Brain pericyte (primary cell): ENCODE measurements around the gene UNC119.

Experiments used
- DNase-seq: peaks from one replicate; pipeline ENCODE4 v3.0.0-alpha.2; 2012; ENCODE audit warnings: low read depth, low spot score

Gene UNC119

GRCh38 chr17:28544402-28545140 lies 7.9 kb downstream of the UNC119 start:
- DNase-seq: no peak

GRCh38 chr17:28541439-28541838 lies 11.0 kb downstream of the UNC119 start:
- DNase-seq: no peak

DNA sequence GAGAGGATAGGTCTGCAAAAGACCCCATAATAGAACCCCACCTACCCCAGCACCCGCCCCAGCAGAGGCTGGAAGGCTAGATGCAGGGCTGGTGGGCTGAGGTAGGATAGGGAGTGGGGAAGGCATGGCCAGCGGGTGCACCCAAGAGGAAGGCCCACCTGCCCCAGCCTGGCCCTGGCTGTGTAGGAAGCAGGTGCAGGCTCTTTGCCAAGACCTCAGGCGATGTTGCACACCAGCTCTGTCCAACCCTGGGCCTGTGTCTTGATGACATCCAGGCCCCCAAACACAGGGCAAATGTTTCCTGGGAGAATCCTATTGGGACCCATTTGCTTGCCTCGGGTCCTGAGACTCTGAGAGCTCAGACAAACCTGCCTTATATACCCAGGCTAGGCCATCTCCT lies 12.2 kb downstream of the UNC119 start:
- DNase-seq: no peak

- no peak for DNase-seq
Measured at GRCh38 chr17:28538296-28538895, 14.0 kb downstream of the UNC119 start.

DNA sequence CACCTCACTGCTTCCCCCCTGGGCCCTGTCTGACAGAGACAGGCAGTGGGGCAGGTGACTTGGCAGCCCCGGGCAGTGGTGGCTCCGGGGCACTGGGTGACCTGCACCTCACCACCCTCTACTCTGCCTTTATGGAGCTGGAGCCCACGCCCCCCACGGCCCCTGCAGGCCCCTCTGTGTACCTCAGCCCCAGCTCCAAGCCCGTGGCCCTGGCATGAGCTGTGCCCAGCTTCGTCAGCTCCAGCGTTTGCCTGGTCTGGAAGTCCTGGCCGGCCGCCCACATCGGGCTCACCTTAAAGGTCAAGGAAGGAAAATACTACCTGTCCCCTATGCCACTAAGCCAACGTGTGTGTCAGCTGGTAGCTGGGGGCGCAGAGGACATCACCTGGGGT lies 15.2 kb downstream of the UNC119 start:
- DNase-seq: no peak

GRCh38 chr17:28536532-28537218 lies 15.7 kb downstream of the UNC119 start:
- DNase-seq: no peak

- no peak for DNase-seq
Measured at GRCh38 chr17:28534740-28535375, 17.6 kb downstream of the UNC119 start.

DNA sequence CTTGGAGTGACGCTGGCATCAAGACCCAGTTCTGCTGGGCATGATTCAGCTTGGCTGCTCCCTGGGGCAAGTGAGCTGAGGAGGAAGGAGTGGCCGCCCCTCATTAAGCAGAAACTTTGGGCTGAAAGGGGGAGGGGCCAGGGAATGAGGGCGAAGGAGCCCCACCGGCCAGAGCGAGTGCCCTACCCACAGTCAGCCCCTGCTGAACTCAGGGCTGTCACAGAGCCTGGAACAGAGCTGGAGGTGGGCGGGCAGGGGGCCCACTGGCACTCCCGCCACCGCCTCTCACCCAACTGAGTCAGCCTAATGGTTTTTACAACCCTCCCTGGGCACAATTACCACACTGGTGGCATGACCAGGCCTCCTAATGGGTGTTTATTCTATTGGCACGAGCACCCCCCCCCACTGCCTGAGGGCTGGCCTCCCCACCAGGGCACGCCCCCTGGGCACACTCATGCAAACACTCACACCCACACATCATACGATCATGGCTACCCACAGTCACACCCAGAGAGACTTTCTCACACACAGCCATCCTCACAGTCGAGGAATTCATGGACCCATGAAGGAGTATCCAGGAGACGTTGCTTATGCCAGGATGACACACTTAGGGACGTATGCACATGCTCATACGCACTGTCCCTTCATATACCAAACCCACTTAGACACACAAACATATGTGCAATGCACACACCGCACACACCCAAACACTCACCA lies 19.2 kb downstream of the UNC119 start:
- no peak for DNase-seq

DNA sequence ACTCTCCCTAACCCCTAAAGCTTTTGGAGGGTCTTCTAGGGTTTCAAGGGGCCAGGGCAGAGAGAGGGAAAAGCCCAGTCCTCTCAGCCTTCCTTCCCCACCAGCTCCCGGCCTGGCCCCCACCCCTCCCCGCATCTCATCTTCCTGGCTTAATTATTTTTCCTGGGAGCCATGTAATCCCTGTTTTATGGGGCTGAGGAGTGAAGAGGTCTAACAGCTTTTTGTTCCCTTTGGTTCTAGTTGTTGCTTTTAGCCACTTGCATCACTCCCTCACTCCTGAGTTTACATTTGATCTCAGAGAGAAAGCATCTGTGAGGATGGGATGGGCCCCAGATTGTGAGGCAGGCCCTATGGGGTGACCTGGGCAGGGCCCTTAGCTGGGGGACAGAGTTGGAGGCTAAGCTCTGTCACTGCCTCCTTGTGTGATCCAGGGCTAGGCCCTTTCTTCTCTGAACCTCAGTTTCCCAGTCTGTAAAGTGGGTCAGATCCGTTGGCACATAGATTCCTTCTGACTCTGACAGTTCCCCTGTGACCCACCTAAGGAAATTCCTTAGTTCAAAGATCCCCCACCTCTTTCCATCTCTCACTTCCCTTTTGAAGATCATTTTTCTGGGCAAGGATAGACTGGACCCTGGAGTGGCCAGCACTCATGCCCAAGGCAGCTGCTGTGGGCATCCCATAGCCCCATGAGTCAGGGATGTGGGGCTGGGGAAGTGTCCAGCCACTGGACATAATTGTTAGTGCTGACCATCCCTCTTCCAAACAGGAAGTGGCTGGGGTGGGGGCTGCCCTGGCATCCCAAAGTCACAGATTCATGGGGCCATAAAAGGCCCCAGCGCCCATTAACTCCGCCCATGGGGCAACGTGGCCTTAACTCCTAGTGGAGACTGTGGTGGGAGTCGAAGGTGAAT lies 20.1 kb downstream of the UNC119 start:
- DNase-seq: no peak

- no peak for DNase-seq
Measured at GRCh38 chr17:28530926-28531325, 21.5 kb downstream of the UNC119 start.

- DNase-seq: no peak
Measured at GRCh38 chr17:28530250-28530649, 22.2 kb downstream of the UNC119 start.

DNA sequence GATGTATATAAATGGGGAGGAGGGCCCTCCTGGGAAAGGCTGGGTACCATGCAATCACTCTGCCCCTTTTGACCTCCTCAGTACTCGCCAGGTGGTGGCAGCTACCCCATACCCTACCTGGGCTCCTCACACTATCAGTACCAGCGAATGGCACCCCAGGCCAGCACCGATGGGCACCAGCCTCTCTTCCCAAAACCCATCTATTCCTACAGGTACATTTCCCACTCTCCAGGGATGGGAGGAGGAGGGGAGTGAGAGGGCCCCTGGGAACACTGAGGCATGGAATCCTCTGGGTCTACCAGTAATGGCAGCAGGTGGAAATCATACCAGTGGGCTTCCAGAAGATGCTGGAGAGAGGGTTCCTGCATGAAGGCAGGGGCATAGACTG lies 23.4 kb downstream of the UNC119 start:
- DNase-seq: no peak

DNA sequence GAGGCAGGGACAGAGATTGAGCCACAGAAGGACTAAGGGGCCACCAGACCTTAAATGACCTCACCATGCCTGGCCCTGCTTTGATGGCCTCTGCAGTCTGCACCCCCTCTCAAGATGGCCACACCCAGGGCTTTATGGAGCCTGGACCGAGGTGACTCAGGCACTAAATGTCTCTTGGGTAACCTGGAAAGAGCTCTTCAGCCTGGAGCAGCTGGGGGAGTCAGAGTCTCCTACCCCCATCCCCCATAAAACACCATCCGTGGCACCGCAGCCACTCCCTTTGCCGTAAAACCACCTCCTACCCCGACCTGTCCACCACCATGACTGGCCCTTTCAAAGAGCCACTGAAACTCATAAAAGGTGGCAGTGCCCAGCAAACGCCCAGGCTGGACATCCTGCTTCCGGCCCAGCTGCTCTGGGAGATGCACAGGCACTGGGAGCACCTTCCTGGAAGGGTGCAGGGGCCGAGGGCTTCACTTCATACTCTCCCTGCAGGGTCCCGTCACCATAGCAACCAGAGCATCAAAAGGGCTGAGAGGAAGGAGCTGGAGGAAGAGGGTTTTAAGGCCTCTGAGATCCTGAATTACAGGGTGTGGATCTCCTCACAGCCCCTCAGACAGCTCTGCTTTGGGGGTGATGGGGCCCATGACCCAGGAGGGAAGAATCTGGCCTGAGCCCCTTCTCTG lies 24.0 kb downstream of the UNC119 start:
- DNase-seq: no peak

DNA sequence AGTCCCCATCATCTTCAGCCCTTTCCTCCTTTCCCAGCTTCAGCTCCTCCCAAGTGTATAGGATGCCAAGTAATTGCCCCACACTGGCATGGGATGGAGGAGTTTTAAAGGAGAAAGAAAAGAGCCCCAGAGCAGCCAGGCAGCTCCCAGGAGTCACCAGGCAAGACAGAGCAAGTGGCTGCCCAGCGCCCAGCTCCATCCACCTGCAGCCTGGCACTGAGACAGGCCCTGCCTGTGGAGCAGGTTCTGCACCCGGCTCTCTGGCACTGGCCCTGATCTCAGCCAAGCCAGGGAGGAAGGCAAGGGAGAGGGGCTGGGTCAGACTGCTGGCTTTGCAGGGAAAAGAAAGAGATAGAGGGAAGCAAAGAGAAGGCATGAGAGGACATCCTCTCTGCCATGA lies 24.6 kb downstream of the UNC119 start:
- no peak for DNase-seq

DNA sequence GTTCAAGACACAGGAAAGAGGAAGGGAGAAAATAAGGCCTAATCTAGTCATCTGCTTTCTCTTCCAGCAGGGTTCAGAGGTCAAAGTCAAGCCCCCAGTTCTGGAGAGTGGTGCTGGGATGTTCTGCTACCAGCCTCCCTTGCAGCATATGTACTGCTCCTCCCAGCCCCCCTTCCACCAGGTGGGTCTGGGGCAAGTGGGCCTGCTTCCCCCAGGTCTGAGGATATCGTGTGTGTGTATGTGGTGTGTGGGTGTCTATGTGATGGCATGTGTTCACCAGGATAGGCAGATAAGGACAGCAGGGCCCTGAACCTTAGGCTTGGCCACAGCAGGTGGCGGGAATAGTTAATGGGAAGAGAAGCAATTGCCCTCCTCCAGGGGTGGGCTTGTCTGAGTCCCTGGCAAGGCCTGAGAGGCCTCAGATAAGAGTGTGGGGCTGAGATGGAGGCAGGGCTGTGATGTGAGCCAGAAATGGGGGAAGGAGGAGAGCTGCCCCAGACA lies 25.2 kb downstream of the UNC119 start:
- DNase-seq: no peak

GRCh38 chr17:28526381-28526780 lies 26.0 kb downstream of the UNC119 start:
- DNase-seq: no peak

- no peak for DNase-seq
Measured at GRCh38 chr17:28524476-28525424, 27.7 kb downstream of the UNC119 start.

DNA sequence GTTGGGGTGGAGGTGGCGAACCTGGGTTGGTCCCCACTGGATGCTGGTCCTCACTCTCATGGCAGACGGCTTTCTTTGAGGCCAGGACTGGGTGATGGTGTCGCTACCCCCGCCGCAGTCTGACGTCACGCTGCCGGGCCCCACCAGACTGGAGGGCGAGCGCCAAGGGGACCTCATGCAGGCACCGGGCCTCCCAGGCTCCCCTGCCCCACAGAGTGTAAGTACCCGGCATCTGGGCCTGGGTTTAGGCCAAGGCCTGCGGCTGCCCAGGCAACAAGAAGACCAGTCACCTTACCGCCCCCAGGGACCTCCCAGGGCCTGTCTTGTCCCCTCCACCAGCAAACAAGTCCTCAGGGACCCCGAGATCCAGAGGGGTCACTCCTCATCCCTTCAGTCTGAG lies 28.5 kb downstream of the UNC119 start:
- DNase-seq: no peak

- DNase-seq: no peak
Measured at GRCh38 chr17:28523186-28523585, 29.2 kb downstream of the UNC119 start.
